C4-2B (cell line): ENCODE data around the gene LETM1.

Experiments
- H3K27ac ChIP-seq: fragments of 450-650 bp; 2 replicates; pipeline ENCODE4 v1.5.1; 2017
- CTCF ChIP-seq: fragments of 450-650 bp; conservative IDR thresholded peaks from 2 replicates; pipeline ENCODE4 v1.5.1; 2017; ENCODE audit warnings: mild to moderate bottlenecking
- ZFX ChIP-seq: fragments of 450-650 bp; IDR thresholded peaks from 2 replicates; pipeline ENCODE4 v1.6.1; 2017

Gene LETM1

GRCh38 chr4:1856071-1856942 is at the start of gene LETM1:
Gene LETM1, minus strand, starts transcription at chr4:1856156. Its CDS starts 206 bp downstream, at chr4:1855950.
- H3K27ac ChIP-seq, result peak within 1 kb of the TSS; percentile 97
- TF ChIP-seq CTCF (no peak), ZFX (peak; percentile 65)

- no peak overlapping the region for H3K27ac ChIP-seq
- TF ChIP-seq ZFX, result no peak
- no peak for TF ChIP-seq CTCF
These were observed 48.1 kb upstream of the LETM1 start for GRCh38 chr4:1904042-1904441.

- TF ChIP-seq ZFX, result no peak
- no peak for TF ChIP-seq CTCF
- H3K27ac ChIP-seq, result no peak overlapping the region
These were observed 47.1 kb upstream of the LETM1 start for GRCh38 chr4:1903035-1903434.

- no peak for TF ChIP-seq CTCF
- TF ChIP-seq ZFX, result no peak
- no peak overlapping the region for H3K27ac ChIP-seq
These were observed 46.3 kb upstream of the LETM1 start for GRCh38 chr4:1902243-1902642.

GRCh38 chr4:1901127-1901526 is 45.2 kb upstream of the LETM1 start:
- peak overlapping the region; percentile 67 for H3K27ac ChIP-seq
- no peak for TF ChIP-seq ZFX
- TF ChIP-seq CTCF, result no peak

- H3K27ac ChIP-seq, result peak overlapping the region; percentile 67
- TF ChIP-seq CTCF (no peak), ZFX (no peak)
These were observed 44.7 kb upstream of the LETM1 start for GRCh38 chr4:1900624-1901023.

- H3K27ac ChIP-seq, result peak overlapping the region; percentile 67
- TF ChIP-seq ZFX, result no peak
- TF ChIP-seq CTCF, result no peak
These were observed 44.1 kb upstream of the LETM1 start for GRCh38 chr4:1900087-1900433.
